ENCODE measurements around the gene TMEM271.

DNA sequence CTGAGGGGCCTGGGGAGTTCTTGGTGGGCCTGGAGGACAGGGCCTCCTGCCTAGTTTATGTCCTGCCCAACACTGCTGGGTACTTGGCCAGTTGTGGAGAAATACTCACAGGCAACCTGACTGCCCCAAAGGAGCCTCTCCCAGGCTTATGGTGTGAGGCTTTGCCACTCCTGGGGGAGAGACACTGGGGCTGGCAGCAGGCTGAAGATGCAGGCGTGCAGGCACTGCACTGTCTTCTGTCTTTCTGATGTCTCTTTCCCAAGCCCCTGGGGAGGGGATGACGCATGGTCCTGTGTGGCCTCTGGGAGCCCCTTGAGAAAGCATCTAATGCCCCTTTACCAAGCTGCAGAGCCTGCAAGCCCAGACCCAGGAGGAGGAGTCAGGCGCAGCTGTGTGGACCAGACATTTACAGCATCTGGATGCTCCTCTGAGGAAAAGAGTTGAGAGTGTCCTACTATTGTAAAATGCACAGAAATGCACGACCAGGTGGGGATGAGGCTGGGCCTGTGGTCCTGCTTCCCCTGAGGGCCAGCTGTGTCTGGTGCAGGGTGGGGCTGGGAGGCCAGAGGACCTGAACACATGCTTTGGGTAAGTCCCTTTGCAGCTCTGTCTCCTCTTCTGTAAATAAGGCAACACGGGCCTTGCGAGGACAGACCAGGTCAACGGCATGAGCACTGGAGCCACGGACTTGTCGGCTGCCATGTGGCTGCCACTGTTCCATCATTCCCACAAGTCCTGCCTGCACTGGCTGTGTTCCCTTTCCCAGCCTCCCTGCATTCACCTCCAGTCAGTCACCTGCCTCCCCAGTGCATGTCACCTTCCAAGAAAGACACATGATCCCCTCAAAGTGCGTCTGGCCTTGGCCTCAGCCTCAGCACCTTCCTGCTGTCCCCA lies 8.4 kb downstream of the TMEM271 start:
- TF ChIP-seq CTCF (IDR thresholded peaks at IDR 0.05) (no peak), POLR2A (IDR thresholded peaks at IDR 0.05) (no peak)
